Measurements from ENCODE around the gene OR12D1.

DNA sequence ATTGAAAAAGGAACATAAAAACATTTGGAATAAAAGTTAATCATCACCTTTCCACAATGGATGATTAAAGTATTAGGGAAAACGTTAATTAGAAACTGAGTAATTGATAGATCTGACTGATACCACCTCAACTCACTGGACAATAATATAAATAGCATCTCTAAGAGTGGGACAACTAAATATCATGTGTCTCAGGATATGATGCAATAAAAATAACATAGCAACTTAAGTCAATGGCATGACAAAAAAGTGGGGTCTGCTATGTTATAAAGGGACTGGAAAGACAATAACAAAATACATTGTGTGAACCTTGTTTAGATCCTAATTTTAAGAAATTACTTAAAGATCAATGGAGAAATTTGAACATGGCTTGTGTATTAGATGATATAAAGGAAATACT is 10.3 kb downstream of the OR12D1 start:
- TF ChIP-seq, protein P1, sequence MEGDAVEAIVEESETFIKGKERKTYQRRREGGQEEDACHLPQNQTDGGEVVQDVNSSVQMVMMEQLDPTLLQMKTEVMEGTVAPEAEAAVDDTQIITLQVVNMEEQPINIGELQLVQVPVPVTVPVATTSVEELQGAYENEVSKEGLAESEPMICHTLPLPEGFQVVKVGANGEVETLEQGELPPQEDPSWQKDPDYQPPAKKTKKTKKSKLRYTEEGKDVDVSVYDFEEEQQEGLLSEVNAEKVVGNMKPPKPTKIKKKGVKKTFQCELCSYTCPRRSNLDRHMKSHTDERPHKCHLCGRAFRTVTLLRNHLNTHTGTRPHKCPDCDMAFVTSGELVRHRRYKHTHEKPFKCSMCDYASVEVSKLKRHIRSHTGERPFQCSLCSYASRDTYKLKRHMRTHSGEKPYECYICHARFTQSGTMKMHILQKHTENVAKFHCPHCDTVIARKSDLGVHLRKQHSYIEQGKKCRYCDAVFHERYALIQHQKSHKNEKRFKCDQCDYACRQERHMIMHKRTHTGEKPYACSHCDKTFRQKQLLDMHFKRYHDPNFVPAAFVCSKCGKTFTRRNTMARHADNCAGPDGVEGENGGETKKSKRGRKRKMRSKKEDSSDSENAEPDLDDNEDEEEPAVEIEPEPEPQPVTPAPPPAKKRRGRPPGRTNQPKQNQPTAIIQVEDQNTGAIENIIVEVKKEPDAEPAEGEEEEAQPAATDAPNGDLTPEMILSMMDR (IDR thresholded peaks at IDR 0.05), result no peak
- no peak for TF ChIP-seq POLR2A (IDR thresholded peaks at IDR 0.05)
